HG02973 (cell line): Measurements from ENCODE around the gene PAK1IP1.
"Not testable (repeated sequence)": the region's sequence is repeated elsewhere in the genome, so short reads cannot be mapped to it uniquely, and the experiment has no call there.

ENCODE experiments used
- ATAC-seq: cut with Tn5 transposase; IDR thresholded peaks from one replicate; pipeline ENCODE4 v1.9.1; 2021; ENCODE audit warnings: moderate library complexity; ENCODE audit not compliant: unreplicated experiment

PAK1IP1 gene

GRCh38 chr6:10694302-10695085 lies at the start of gene PAK1IP1, which contains the start of gene C6orf52:
Gene PAK1IP1, plus strand, starts transcription at chr6:10694972. Its CDS starts 14 bp downstream, at chr6:10694986.
Gene C6orf52, minus strand, starts transcription at chr6:10694616. Its CDS starts 7,066 bp downstream, at chr6:10687550.
- peak; percentile 96 for ATAC-seq

- no peak for ATAC-seq
Observed at GRCh38 chr6:10655508-10656055, 39.2 kb upstream of the PAK1IP1 start.

GRCh38 chr6:10658910-10659698 lies 35.7 kb upstream of the PAK1IP1 start:
- ATAC-seq = no peak

- ATAC-seq = no peak
Observed at GRCh38 chr6:10659699-10660348, 34.9 kb upstream of the PAK1IP1 start.

GRCh38 chr6:10660431-10661191 lies 34.2 kb upstream of the PAK1IP1 start:
- not testable (repeated sequence) for ATAC-seq

GRCh38 chr6:10662207-10662606 lies 32.6 kb upstream of the PAK1IP1 start:
- no peak for ATAC-seq

- no peak for ATAC-seq
Observed at GRCh38 chr6:10662742-10663141, 32.0 kb upstream of the PAK1IP1 start.

- ATAC-seq = not testable (repeated sequence)
Observed at GRCh38 chr6:10665595-10665994, 29.2 kb upstream of the PAK1IP1 start.

- ATAC-seq = no peak
Observed at GRCh38 chr6:10668126-10668917, 26.4 kb upstream of the PAK1IP1 start.

GRCh38 chr6:10676403-10676802 lies 18.4 kb upstream of the PAK1IP1 start:
- ATAC-seq = no peak

- no peak for ATAC-seq
Observed at GRCh38 chr6:10678456-10678855, 16.3 kb upstream of the PAK1IP1 start.

GRCh38 chr6:10681795-10682194 lies 13.0 kb upstream of the PAK1IP1 start:
- ATAC-seq = no peak

GRCh38 chr6:10682355-10682988 lies 12.3 kb upstream of the PAK1IP1 start:
- ATAC-seq = no peak

- ATAC-seq = no peak
Observed at GRCh38 chr6:10684618-10685017, 10.2 kb upstream of the PAK1IP1 start.

GRCh38 chr6:10685092-10685915 lies 9.5 kb upstream of the PAK1IP1 start:
- ATAC-seq = no peak

GRCh38 chr6:10686901-10687300 lies 7.9 kb upstream of the PAK1IP1 start:
- ATAC-seq = no peak

- no peak for ATAC-seq
Observed at GRCh38 chr6:10687582-10687981, 7.2 kb upstream of the PAK1IP1 start.
